ENCODE data around the gene PHKA2. TPM values are rescaled to one million over a fixed set of nuclear protein-coding genes. Genes with fewer than 3 reads are reported as not detected.

PHKA2 gene
- total RNA-seq, 1 experiment from 2014 or later: 8.0 TPM

Other genes with a start within 250 kb of the PHKA2 start
- gene ADGRG2, start 138.4 kb upstream of the PHKA2 start, total RNA-seq (2014; rRNA removed; shearing (Covaris generic); ENCODE audit: low replicate concordance): 34.1 and 38.6 TPM in 2 replicates